GM23248 (cell line): Measurements from ENCODE around the gene ZDHHC13. TPM values are rescaled to one million over a fixed set of nuclear protein-coding genes. Genes with fewer than 3 reads are reported as not detected.

Source experiments
- DNase-seq: peaks from one replicate; pipeline ENCODE4 v3.0.0-alpha.2; 2015
- H2AFZ ChIP-seq: fragments of 200-600 bp; sonication (generic); 2 replicates; pipeline ENCODE4 v1.6.1; 2016; ENCODE audit warnings: antibody characterized with exemption
- H3F3A ChIP-seq: fragments of 200-600 bp; sonication (generic); 2 replicates; pipeline ENCODE4 v1.6.1; 2016; ENCODE audit warnings: mild to moderate bottlenecking, antibody characterized with exemption, mixed run types; ENCODE audit not compliant: insufficient read depth
- H3K27ac ChIP-seq: fragments of 200-600 bp; sonication (generic); 2 replicates; pipeline ENCODE4 v1.5.1; 2016; ENCODE audit warnings: mild to moderate bottlenecking
- H3K27me3 ChIP-seq: fragments of 200-600 bp; sonication (generic); replicated peaks from 2 replicates; pipeline ENCODE4 v1.6.1; 2016; ENCODE audit warnings: mild to moderate bottlenecking; ENCODE audit not compliant: insufficient read depth
- H3K36me3 ChIP-seq: fragments of 200-600 bp; sonication (generic); 2 replicates; pipeline ENCODE4 v1.6.1; 2016; ENCODE audit warnings: low read depth, mild to moderate bottlenecking
- H3K4me1 ChIP-seq: fragments of 200-600 bp; sonication (generic); 2 replicates; pipeline ENCODE4 v1.6.1; 2016; ENCODE audit warnings: mild to moderate bottlenecking; ENCODE audit not compliant: insufficient read depth
- H3K4me2 ChIP-seq: fragments of 200-600 bp; sonication (generic); one replicate; pipeline ENCODE4 v1.6.1; 2016; ENCODE audit warnings: mild to moderate bottlenecking; ENCODE audit not compliant: unreplicated experiment
- H3K4me3 ChIP-seq: fragments of 200-600 bp; sonication (generic); 2 replicates; pipeline ENCODE4 v1.5.1; 2016; ENCODE audit warnings: mild to moderate bottlenecking
- H3K79me2 ChIP-seq: fragments of 200-600 bp; sonication (generic); 2 replicates; pipeline ENCODE4 v1.6.1; 2016; ENCODE audit warnings: mild to moderate bottlenecking; ENCODE audit not compliant: insufficient read depth
- H3K9ac ChIP-seq: fragments of 200-600 bp; sonication (generic); 2 replicates; pipeline ENCODE4 v1.6.1; 2016; ENCODE audit warnings: mild to moderate bottlenecking
- H3K9me2 ChIP-seq: fragments of 200-600 bp; sonication (generic); 2 replicates; pipeline ENCODE4 v1.6.1; 2016; ENCODE audit warnings: mixed run types, mild to moderate bottlenecking, moderate library complexity; ENCODE audit not compliant: insufficient read depth
- H3K9me3 ChIP-seq: fragments of 200-600 bp; sonication (generic); one replicate; pipeline ENCODE4 v1.6.1; 2017; ENCODE audit warnings: low read depth
- H4K20me1 ChIP-seq: fragments of 200-600 bp; sonication (generic); 2 replicates; pipeline ENCODE4 v1.6.0; 2016; ENCODE audit not compliant: insufficient read depth
- EZH2 ChIP-seq: fragments of 200-600 bp; sonication (generic); IDR thresholded peaks from 2 replicates; pipeline ENCODE4 v1.6.1; 2018; ENCODE audit warnings: antibody characterized with exemption, mild to moderate bottlenecking; ENCODE audit not compliant: insufficient read depth, poor library complexity, severe bottlenecking
- EZH2phosphoT487 ChIP-seq: fragments of 200-600 bp; sonication (generic); IDR thresholded peaks from 2 replicates; pipeline ENCODE4 v1.6.1; 2018; ENCODE audit warnings: antibody characterized with exemption, moderate library complexity, mild to moderate bottlenecking, low read depth; ENCODE audit not compliant: insufficient read depth
- WGBS, 2 experiments: methylation state at CpG; one replicate each; pipeline ENCODE4 v1.1.6; 2015 to 2017; ENCODE audit warnings: low lambda C conversion rate in 2 of 2, low coverage in 1 of 2; ENCODE audit errors: missing lambda C conversion rate in 2 of 2; 5-methylcytosine and 5-hydroxymethylcytosine counted together
- in situ Hi-C: fragments of 300-500 bp; cut with MboI; formaldehyde crosslinking; loops from 2 replicates; pipeline ENCODE4 v1.15.0; 2020
- polyA plus RNA-seq: library from polyadenylated mRNA; unstranded; fragments of >200 nt; fragmentation: Nextera tagmentation; extraction: Ambion mirVana; gene quantifications from 2 replicates; pipeline ENCODE4 v1.2.1, GENCODE V29; 2016
- total RNA-seq: library from RNA; depleted of rRNA; stranded (reverse); fragments of >200 nt; shearing (Covaris generic); gene quantifications from 2 replicates; pipeline ENCODE4 v1.2.3, GENCODE V29; 2014

The ZDHHC13 gene
- total and polyA plus RNA-seq, 2 experiments from 2014 or later: 10.9 to 12.5 TPM

DNA sequence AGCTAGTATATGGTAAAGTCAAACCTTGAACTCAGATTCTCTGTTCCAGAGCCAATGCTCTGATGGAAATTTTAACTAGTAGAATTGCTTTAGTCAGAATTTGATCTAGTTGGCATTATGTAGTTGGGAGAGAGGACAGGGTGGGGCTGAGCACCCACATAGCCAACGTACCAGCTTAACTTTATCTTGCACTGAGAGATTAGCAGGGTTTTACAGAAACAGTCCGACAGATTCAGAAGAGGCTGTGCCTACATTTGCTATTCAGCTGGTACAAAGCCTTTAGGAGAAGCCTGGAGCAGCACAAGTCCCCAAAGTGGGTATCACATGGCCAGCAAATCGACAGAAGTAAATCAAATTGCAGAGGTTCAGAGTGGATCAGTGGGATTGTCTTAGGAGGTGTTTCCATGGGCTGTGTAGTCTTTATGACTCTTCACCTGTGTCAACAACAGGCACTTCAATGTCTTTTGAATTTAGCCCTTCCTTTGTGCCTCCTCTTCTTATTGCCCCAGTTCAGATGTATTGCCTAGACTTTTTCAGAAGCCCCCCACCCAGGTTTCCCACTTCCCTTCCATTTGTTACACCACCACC is 92.1 kb downstream of the ZDHHC13 start:
- Histone ChIP-seq H3K79me2 (no peaks in the 10 kb centered on the region), H3K9me2 (no peaks in the 10 kb centered on the region), H3K27me3 (peaks cover 43% of the 10 kb centered on the region), H3K4me3 (no peak overlapping the region), H3K9ac (no peak overlapping the region), H3K4me2 (no peak overlapping the region), H3F3A (no peaks in the 10 kb centered on the region), H3K36me3 (no peaks in the 10 kb centered on the region), H3K27ac (no peak overlapping the region), H2AFZ (no peak overlapping the region), H3K9me3 (no peaks in the 10 kb centered on the region), H3K4me1 (no peaks in the 10 kb centered on the region), H4K20me1 (no peaks in the 10 kb centered on the region; the same call in 1 of the 2 replicates)
- WGBS, 2 experiments: 41 to 43% methylated on average over 3 of the region's 3 CpGs
- in situ Hi-C loops: no loop called here
- TF ChIP-seq EZH2phosphoT487 (no peak), EZH2 (no peak)
- no peak for DNase-seq

GRCh38 chr11:19209617-19210370 is 92.8 kb downstream of the ZDHHC13 start:
- no peaks in the 10 kb centered on the region for H3K4me1 ChIP-seq
- H2AFZ ChIP-seq: no peak overlapping the region
- H3K4me3 ChIP-seq: no peak overlapping the region
- H3K79me2 ChIP-seq: no peaks in the 10 kb centered on the region
- peak; percentile 20 for DNase-seq
- H3K9me3 ChIP-seq: no peaks in the 10 kb centered on the region
- no peak overlapping the region for H3K4me2 ChIP-seq
- no peak overlapping the region for H3K27ac ChIP-seq
- 51 to 57% methylated on average over 4 of the region's 4 CpGs for WGBS, 2 experiments
- H3K9ac ChIP-seq: no peak overlapping the region
- no peaks in the 10 kb centered on the region; the same call in 1 of the 2 replicates for H4K20me1 ChIP-seq
- no peaks in the 10 kb centered on the region for H3K9me2 ChIP-seq
- no peaks in the 10 kb centered on the region for H3K36me3 ChIP-seq
- in situ Hi-C loops: no loop called here
- peaks cover 43% of the 10 kb centered on the region for H3K27me3 ChIP-seq
- TF ChIP-seq EZH2phosphoT487: no peak
- TF ChIP-seq EZH2: no peak
- H3F3A ChIP-seq: no peaks in the 10 kb centered on the region

GRCh38 chr11:19216021-19216420 is 99.1 kb downstream of the ZDHHC13 start:
- TF ChIP-seq EZH2 (no peak), EZH2phosphoT487 (no peak)
- in situ Hi-C loops: no loop called here
- no peak overlapping the region for H3K27ac ChIP-seq
- H3K27me3 ChIP-seq: peaks cover 42% of the 10 kb centered on the region
- 61 to 78% methylated on average over 4 of the region's 4 CpGs for WGBS, 2 experiments
- no peak overlapping the region for H3K4me3 ChIP-seq
- no peaks in the 10 kb centered on the region for H3K9me3 ChIP-seq
- H3F3A ChIP-seq: no peaks in the 10 kb centered on the region
- H2AFZ ChIP-seq: no peak overlapping the region
- H3K9me2 ChIP-seq: no peaks in the 10 kb centered on the region
- no peak overlapping the region for H3K9ac ChIP-seq
- no peaks in the 10 kb centered on the region for H3K36me3 ChIP-seq
- H3K4me2 ChIP-seq: no peak overlapping the region
- H3K79me2 ChIP-seq: no peaks in the 10 kb centered on the region
- H3K4me1 ChIP-seq: no peaks in the 10 kb centered on the region
- no peaks in the 10 kb centered on the region; the same call in 1 of the 2 replicates for H4K20me1 ChIP-seq
- no peak for DNase-seq

DNA sequence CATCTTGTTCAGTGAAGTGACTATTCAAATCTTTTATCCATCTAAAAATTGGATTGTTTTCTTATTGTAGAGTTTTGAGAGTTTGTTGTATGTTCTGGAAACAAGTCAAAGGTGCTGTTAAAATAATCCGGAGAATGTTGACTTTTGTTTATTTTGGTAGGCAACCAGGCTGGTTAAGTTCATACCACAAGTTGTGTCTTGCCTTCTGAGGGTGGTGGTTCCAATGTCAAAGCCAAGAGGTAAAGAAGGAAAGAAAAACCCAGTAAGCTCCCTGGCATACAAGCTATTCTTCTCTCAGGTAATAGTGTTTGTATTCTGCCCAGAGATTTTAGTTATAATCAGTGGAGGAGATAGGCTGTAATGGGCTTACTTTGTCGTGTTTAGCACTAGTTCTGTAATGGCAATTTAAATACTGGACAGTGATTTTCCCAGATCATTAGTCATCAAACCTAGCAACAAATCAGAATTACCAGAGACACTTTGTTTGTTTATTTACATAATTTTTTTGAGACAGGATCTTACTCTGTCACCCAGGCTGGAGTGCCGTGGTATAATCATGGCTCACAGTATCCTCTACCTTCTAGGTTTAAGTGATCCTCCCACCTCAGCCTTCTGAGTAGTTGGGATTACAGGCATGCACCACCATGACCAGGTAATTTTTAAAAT is 99.9 kb downstream of the ZDHHC13 start:
- Histone ChIP-seq H3K79me2 (no peaks in the 10 kb centered on the region), H3K9me2 (no peaks in the 10 kb centered on the region), H3K9ac (no peak overlapping the region), H3F3A (no peaks in the 10 kb centered on the region), H3K4me2 (no peak overlapping the region), H3K36me3 (no peaks in the 10 kb centered on the region), H2AFZ (no peak overlapping the region), H3K9me3 (no peaks in the 10 kb centered on the region), H3K27ac (no peak overlapping the region), H3K4me1 (no peaks in the 10 kb centered on the region), H4K20me1 (no peaks in the 10 kb centered on the region; the same call in 1 of the 2 replicates), H3K4me3 (no peak overlapping the region), H3K27me3 (peaks cover 39% of the 10 kb centered on the region)
- TF ChIP-seq EZH2 (no peak), EZH2phosphoT487 (no peak)
- in situ Hi-C loops: no loop called here
- 26 to 31% methylated on average over 3 of the region's 3 CpGs for WGBS, 2 experiments
- no peak for DNase-seq
